ENCODE data around the gene OSCP1. TPM values are rescaled to one million over a fixed set of nuclear protein-coding genes. Genes with fewer than 3 reads are reported as not detected.
A peak's percentile ranks its signal among the peaks of the same experiment; 100 is the strongest.

OSCP1 gene
- total RNA-seq, 1 experiment from 2014 or later = 3.2 TPM

- H3K4me3 Mint-ChIP-seq = no peak overlapping the region
- no peaks in the 10 kb centered on the region for H3K79me1 ChIP-seq (ENCODE audit: insufficient read depth, low read depth, low read length, poor library complexity, severe bottlenecking)
These were observed 68.8 kb downstream of the OSCP1 start for GRCh38 chr1:36381405-36381804.

More at GRCh38 chr1:36381405-36381804, 68.8 kb downstream of the OSCP1 start:
- no peak overlapping the region for H2BK120ac ChIP-seq (ENCODE audit: low read depth, low read length, poor library complexity, severe bottlenecking)
- Mint-ChIP-seq H3K27me3 (ENCODE audit: low read depth) (no peaks in the 10 kb centered on the region), H3K9me3 (no peaks in the 10 kb centered on the region), H3K27ac (peak overlapping the region in 1 of 3 experiments; percentile 66; a peak in 3 of 7 replicates), H3K4me1 (peaks cover 19 to 27% of the 10 kb centered on the region in 2 experiments), H3K36me3 (ENCODE audit: insufficient read depth in 1 of 3, low read depth in 3 of 3) (peaks cover 0 to 5% (median 3%) of the 10 kb centered on the region in 3 experiments; a peak in 3 of 7 replicates)
- no peak overlapping the region for H2BK12ac ChIP-seq (ENCODE audit: insufficient read length, low read depth, low read length)
- H3K4me1 ChIP-seq (ENCODE audit: insufficient read depth, low read length) = peaks cover 3% of the 10 kb centered on the region; the same call in 1 of the 2 replicates
- no peak overlapping the region for H2BK15ac ChIP-seq (ENCODE audit: low read depth, low read length)
- no peak overlapping the region for H3K23ac ChIP-seq (ENCODE audit: insufficient read length, low read depth, low read length)
- no CpG with 5 or more reads among the region's 5 CpGs for WGBS (ENCODE audit: extremely low coverage, insufficient read length, low lambda C conversion rate)
- peaks cover 12% of the 10 kb centered on the region; the same call in 1 of the 2 replicates for H3K79me2 ChIP-seq (ENCODE audit: insufficient read depth, low read length)
- H3K4ac ChIP-seq (ENCODE audit: low read depth, low read length) = no peak overlapping the region
- H2AK5ac ChIP-seq (ENCODE audit: insufficient read length, low read length) = no peak overlapping the region
- H3K18ac ChIP-seq (ENCODE audit: insufficient read length, low read depth, low read length) = no peak overlapping the region
- H2AFZ ChIP-seq (ENCODE audit: low read length) = no peak overlapping the region
- TF ChIP-seq CTCF (conservative IDR thresholded peaks at IDR 0.05) = no peak
- H3K14ac ChIP-seq (ENCODE audit: insufficient read depth, low read length) = no peak overlapping the region
- H3K27ac ChIP-seq (ENCODE audit: insufficient read length, low read depth, low read length) = no peak overlapping the region
- H3K9me3 ChIP-seq (ENCODE audit: control insufficient read depth, low read depth, low read length) = no peaks in the 10 kb centered on the region
- H3K23me2 ChIP-seq (ENCODE audit: insufficient read length, low read depth, low read length, poor library complexity, severe bottlenecking) = peaks cover 9% of the 10 kb centered on the region
- no peaks in the 10 kb centered on the region for H3K27me3 ChIP-seq (ENCODE audit: insufficient read depth, low read length)
- no peak overlapping the region for H4K8ac ChIP-seq (replicated peaks; ENCODE audit: insufficient read length, low read depth, low read length)
- H3K4me2 ChIP-seq (ENCODE audit: insufficient read depth, insufficient read length, low read length) = no peak overlapping the region
- no peak overlapping the region for H3K56ac ChIP-seq (ENCODE audit: insufficient read length, low read depth, low read length)
- H4K5ac ChIP-seq (ENCODE audit: insufficient read length, low read depth, low read length) = no peak overlapping the region
- H3T11ph ChIP-seq (ENCODE audit: low read length) = no peak overlapping the region
- no peaks in the 10 kb centered on the region for H4K20me1 ChIP-seq (ENCODE audit: control insufficient read depth, insufficient read depth, insufficient read length)
- no peak overlapping the region for H3K9ac ChIP-seq (ENCODE audit: extremely low read depth, insufficient read length, low read length)
- no peak overlapping the region for H2BK5ac ChIP-seq (ENCODE audit: insufficient read length, low read length)
- no peak overlapping the region for H4K91ac ChIP-seq (ENCODE audit: insufficient read length, low read depth, low read length)
- DNase-seq = no peak
- no peak overlapping the region for H2BK20ac ChIP-seq (ENCODE audit: low read depth, low read length, poor library complexity, severe bottlenecking)
